ENCODE data around the gene TSPAN9. TPM values are rescaled to one million over a fixed set of nuclear protein-coding genes. Genes with fewer than 3 reads are reported as not detected.

The TSPAN9 gene
- total RNA-seq, 1 donor from 2014 or later: 81.2 TPM

GRCh38 chr12:3213768-3214167 is 136.6 kb downstream of the TSPAN9 start:
- Histone ChIP-seq H3K27me3 (no peaks in the 10 kb centered on the region), H3K4me3 (no peak overlapping the region), H3K27ac (no peak overlapping the region), H3K9me3 (no peaks in the 10 kb centered on the region), H3K36me3 (no peaks in the 10 kb centered on the region), H3K4me1 (peaks cover 13% of the 10 kb centered on the region)
- ATAC-seq: no peak
- intact Hi-C loops (cut with DNase I): no loop called here
- TF ChIP-seq, protein P1, sequence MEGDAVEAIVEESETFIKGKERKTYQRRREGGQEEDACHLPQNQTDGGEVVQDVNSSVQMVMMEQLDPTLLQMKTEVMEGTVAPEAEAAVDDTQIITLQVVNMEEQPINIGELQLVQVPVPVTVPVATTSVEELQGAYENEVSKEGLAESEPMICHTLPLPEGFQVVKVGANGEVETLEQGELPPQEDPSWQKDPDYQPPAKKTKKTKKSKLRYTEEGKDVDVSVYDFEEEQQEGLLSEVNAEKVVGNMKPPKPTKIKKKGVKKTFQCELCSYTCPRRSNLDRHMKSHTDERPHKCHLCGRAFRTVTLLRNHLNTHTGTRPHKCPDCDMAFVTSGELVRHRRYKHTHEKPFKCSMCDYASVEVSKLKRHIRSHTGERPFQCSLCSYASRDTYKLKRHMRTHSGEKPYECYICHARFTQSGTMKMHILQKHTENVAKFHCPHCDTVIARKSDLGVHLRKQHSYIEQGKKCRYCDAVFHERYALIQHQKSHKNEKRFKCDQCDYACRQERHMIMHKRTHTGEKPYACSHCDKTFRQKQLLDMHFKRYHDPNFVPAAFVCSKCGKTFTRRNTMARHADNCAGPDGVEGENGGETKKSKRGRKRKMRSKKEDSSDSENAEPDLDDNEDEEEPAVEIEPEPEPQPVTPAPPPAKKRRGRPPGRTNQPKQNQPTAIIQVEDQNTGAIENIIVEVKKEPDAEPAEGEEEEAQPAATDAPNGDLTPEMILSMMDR (IDR thresholded peaks at IDR 0.05): no peak
- no peak for DNase-seq

DNA sequence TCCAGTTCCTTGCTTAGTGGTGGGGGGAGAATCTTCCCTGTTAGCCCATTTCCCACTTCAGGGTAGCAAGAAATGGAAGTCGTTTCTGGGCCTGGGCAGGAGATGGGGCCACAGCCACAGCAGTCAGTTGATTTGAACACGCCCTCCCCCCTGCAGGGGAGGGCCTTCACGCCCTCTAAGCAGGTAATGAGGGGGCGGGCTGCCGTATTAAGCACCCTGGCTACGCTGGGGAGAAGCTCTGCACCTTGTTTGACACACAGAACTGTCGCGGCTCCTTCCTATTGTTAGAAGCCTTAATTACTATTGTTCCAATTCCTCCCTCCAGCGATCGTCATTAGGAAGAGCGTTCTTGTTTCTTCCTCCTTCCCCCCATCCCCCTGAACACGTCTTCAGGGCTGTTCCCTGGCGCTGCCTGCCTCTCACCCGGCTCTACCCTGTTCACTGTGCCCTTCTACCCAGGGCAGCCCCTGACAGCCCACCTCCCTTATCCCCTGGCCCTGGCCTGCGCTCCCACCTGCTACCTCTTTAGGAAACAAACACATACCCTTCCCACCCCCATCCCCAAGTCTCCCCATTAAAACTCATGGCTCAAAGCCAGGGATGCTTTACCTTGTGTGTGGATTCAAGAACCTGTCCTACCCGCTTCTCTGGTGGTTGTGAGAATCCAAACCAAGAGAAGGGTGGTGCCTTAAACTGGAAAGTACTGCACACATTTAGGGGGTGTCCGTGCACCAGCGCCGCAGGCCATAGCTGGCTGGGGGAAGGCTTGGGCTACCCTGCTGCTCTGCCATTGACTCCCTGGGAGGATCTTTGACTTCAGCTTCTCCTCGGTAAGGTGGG is 137.6 kb downstream of the TSPAN9 start:
- intact Hi-C loops (cut with DNase I): no loop called here
- Histone ChIP-seq H3K4me3 (no peak overlapping the region), H3K36me3 (no peaks in the 10 kb centered on the region), H3K9me3 (no peaks in the 10 kb centered on the region), H3K27me3 (no peaks in the 10 kb centered on the region), H3K27ac (no peak overlapping the region), H3K4me1 (peaks cover 23% of the 10 kb centered on the region)
- no peak for ATAC-seq
- DNase-seq: no peak
- TF ChIP-seq, protein P1 (IDR thresholded peaks at IDR 0.05): no peak

GRCh38 chr12:3215410-3215975 is 138.3 kb downstream of the TSPAN9 start:
- DNase-seq (no peak), ATAC-seq (no peak)
- H3K4me1 ChIP-seq: peaks cover 25% of the 10 kb centered on the region
- TF ChIP-seq, protein P1 (IDR thresholded peaks at IDR 0.05): no peak
- no peaks in the 10 kb centered on the region for H3K9me3 ChIP-seq
- no peaks in the 10 kb centered on the region for H3K27me3 ChIP-seq
- H3K36me3 ChIP-seq: no peaks in the 10 kb centered on the region
- intact Hi-C loops (cut with DNase I): no loop called here
- no peak overlapping the region for H3K4me3 ChIP-seq
- H3K27ac ChIP-seq: no peak overlapping the region

DNA sequence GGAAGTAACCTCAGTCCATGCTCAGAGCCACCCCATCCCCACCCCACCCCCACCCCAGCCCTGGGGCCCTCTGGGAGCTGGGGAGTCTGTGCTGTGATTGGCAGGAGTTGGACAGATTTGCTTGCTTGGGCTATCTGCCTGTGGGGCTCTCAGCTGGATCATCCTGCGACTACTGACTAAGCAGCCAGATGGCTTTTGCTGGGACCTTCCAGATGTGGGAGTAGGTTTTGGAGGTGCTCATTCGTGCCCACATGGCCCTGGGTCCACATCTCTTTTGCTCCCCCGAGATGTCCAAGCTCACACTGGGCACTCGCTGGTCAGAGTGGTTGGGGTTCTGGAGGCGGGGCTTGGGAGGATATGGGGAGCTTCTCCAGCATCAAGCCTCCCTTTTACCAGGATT is 138.9 kb downstream of the TSPAN9 start:
- no peak overlapping the region for H3K4me3 ChIP-seq
- TF ChIP-seq, protein P1 (IDR thresholded peaks at IDR 0.05): no peak
- peaks cover 25% of the 10 kb centered on the region for H3K4me1 ChIP-seq
- H3K36me3 ChIP-seq: no peaks in the 10 kb centered on the region
- intact Hi-C loops (cut with DNase I): no loop called here
- H3K27me3 ChIP-seq: no peaks in the 10 kb centered on the region
- DNase-seq (no peak), ATAC-seq (no peak)
- H3K9me3 ChIP-seq: no peaks in the 10 kb centered on the region
- no peak overlapping the region for H3K27ac ChIP-seq

DNA sequence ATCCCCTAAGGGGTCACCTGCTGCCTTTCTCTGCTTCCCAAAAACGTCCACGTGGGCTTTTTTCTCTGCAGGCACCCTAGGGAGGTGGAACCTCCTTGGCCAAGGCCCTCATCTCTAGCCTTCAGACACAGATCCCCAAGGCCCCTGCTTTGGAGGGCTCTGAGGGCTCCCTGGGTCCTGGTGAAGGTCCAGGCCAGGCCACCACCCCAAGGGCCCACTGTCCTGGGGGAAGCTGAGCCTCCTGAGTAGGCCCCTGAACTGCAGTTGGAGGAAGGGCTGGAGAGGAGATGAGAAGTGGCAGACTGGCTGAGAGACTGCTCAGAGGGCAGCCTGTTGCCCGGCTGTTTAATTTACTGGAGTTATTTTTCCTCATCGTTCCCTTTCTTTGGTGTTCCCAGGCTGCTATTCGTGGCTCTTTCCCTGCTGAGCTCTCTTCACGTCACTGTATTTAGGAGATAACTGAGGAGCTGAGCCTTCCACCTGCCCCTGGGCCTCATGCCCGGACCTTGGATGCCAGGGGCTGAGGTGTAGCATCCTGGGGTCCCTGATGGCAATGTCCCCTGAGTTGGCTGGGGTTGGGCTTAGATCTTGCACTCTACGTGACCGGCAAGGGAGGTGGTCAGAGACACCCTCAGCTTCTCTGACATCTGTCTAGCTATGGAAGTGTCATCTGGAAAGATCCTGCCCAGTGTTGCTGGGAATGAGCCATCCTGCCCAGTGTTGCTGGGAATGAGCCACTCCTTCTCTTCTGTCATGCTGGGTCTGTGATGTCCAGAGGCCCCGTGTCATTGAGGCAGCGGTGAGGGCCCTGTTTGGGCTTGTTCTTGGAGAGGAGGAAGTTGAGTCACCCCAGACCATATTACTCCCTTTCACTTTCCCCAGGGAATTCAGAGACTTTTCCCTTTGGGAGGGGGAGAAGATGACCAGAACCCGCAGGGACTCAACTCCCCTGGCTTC is 139.8 kb downstream of the TSPAN9 start:
- DNase-seq (no peak), ATAC-seq (peak; percentile 8)
- no peaks in the 10 kb centered on the region for H3K27me3 ChIP-seq
- no peaks in the 10 kb centered on the region for H3K9me3 ChIP-seq
- H3K36me3 ChIP-seq: no peaks in the 10 kb centered on the region
- TF ChIP-seq, protein P1 (IDR thresholded peaks at IDR 0.05): no peak
- no peak overlapping the region for H3K4me3 ChIP-seq
- H3K27ac ChIP-seq: peak overlapping the region; percentile 11
- intact Hi-C loops (cut with DNase I): no loop called here
- peaks cover 25% of the 10 kb centered on the region for H3K4me1 ChIP-seq

All from upper lobe of right lung (tissue), 1 donor.